ENCODE results near the gene AKAP6.

Gene AKAP6

GRCh38 chr14:32702088-32702487 is 373.0 kb downstream of the AKAP6 start:
- no peaks in the 10 kb centered on the region for H3K9me3 ChIP-seq (ENCODE audit: control insufficient read depth, insufficient read depth, low read length)
- H3K4me3 ChIP-seq (ENCODE audit: low read depth, low read length): no peak overlapping the region
- H3K36me3 ChIP-seq (ENCODE audit: control insufficient read depth, insufficient read depth, low read length): no peaks in the 10 kb centered on the region
- no peaks in the 10 kb centered on the region for H3K27me3 ChIP-seq (ENCODE audit: control insufficient read depth, insufficient read depth, low read length)
- H3K9ac ChIP-seq (ENCODE audit: low read depth, low read length): no peak overlapping the region
- no peaks in the 10 kb centered on the region for H3K4me1 ChIP-seq (ENCODE audit: control insufficient read depth, insufficient read depth, low read length)

GRCh38 chr14:32702562-32702961 is 373.5 kb downstream of the AKAP6 start:
- Histone ChIP-seq H3K4me3 (ENCODE audit: low read depth, low read length) (no peak overlapping the region), H3K36me3 (ENCODE audit: control insufficient read depth, insufficient read depth, low read length) (no peaks in the 10 kb centered on the region), H3K27me3 (ENCODE audit: control insufficient read depth, insufficient read depth, low read length) (no peaks in the 10 kb centered on the region), H3K9me3 (ENCODE audit: control insufficient read depth, insufficient read depth, low read length) (no peaks in the 10 kb centered on the region), H3K4me1 (ENCODE audit: control insufficient read depth, insufficient read depth, low read length) (no peaks in the 10 kb centered on the region), H3K9ac (ENCODE audit: low read depth, low read length) (no peak overlapping the region)

- Histone ChIP-seq H3K4me1 (ENCODE audit: control insufficient read depth, insufficient read depth, low read length) (no peaks in the 10 kb centered on the region), H3K36me3 (ENCODE audit: control insufficient read depth, insufficient read depth, low read length) (no peaks in the 10 kb centered on the region), H3K4me3 (ENCODE audit: low read depth, low read length) (no peak overlapping the region), H3K9ac (ENCODE audit: low read depth, low read length) (no peak overlapping the region), H3K9me3 (ENCODE audit: control insufficient read depth, insufficient read depth, low read length) (no peaks in the 10 kb centered on the region), H3K27me3 (ENCODE audit: control insufficient read depth, insufficient read depth, low read length) (no peaks in the 10 kb centered on the region)
Observed at GRCh38 chr14:32703183-32703621, 374.1 kb downstream of the AKAP6 start.

GRCh38 chr14:32706721-32707519 is 377.8 kb downstream of the AKAP6 start:
- Histone ChIP-seq H3K4me1 (ENCODE audit: control insufficient read depth, insufficient read depth, low read length) (no peaks in the 10 kb centered on the region), H3K27me3 (ENCODE audit: control insufficient read depth, insufficient read depth, low read length) (no peaks in the 10 kb centered on the region), H3K4me3 (ENCODE audit: low read depth, low read length) (no peak overlapping the region), H3K36me3 (ENCODE audit: control insufficient read depth, insufficient read depth, low read length) (no peaks in the 10 kb centered on the region), H3K9me3 (ENCODE audit: control insufficient read depth, insufficient read depth, low read length) (no peaks in the 10 kb centered on the region), H3K9ac (ENCODE audit: low read depth, low read length) (no peak overlapping the region)

GRCh38 chr14:32707742-32708500 is 378.8 kb downstream of the AKAP6 start:
- H3K4me3 ChIP-seq (ENCODE audit: low read depth, low read length): no peak overlapping the region
- H3K36me3 ChIP-seq (ENCODE audit: control insufficient read depth, insufficient read depth, low read length): no peaks in the 10 kb centered on the region
- no peak overlapping the region for H3K9ac ChIP-seq (ENCODE audit: low read depth, low read length)
- no peaks in the 10 kb centered on the region for H3K27me3 ChIP-seq (ENCODE audit: control insufficient read depth, insufficient read depth, low read length)
- H3K4me1 ChIP-seq (ENCODE audit: control insufficient read depth, insufficient read depth, low read length): no peaks in the 10 kb centered on the region
- no peaks in the 10 kb centered on the region for H3K9me3 ChIP-seq (ENCODE audit: control insufficient read depth, insufficient read depth, low read length)

GRCh38 chr14:32709027-32709426 is 379.9 kb downstream of the AKAP6 start:
- Histone ChIP-seq H3K9ac (ENCODE audit: low read depth, low read length) (no peak overlapping the region), H3K36me3 (ENCODE audit: control insufficient read depth, insufficient read depth, low read length) (no peaks in the 10 kb centered on the region), H3K4me3 (ENCODE audit: low read depth, low read length) (no peak overlapping the region), H3K4me1 (ENCODE audit: control insufficient read depth, insufficient read depth, low read length) (no peaks in the 10 kb centered on the region), H3K27me3 (ENCODE audit: control insufficient read depth, insufficient read depth, low read length) (no peaks in the 10 kb centered on the region), H3K9me3 (ENCODE audit: control insufficient read depth, insufficient read depth, low read length) (no peaks in the 10 kb centered on the region)

GRCh38 chr14:32710231-32710671 is 381.2 kb downstream of the AKAP6 start:
- no peaks in the 10 kb centered on the region for H3K27me3 ChIP-seq (ENCODE audit: control insufficient read depth, insufficient read depth, low read length)
- H3K4me1 ChIP-seq (ENCODE audit: control insufficient read depth, insufficient read depth, low read length): no peaks in the 10 kb centered on the region
- no peak overlapping the region for H3K9ac ChIP-seq (ENCODE audit: low read depth, low read length)
- H3K9me3 ChIP-seq (ENCODE audit: control insufficient read depth, insufficient read depth, low read length): no peaks in the 10 kb centered on the region
- H3K36me3 ChIP-seq (ENCODE audit: control insufficient read depth, insufficient read depth, low read length): no peaks in the 10 kb centered on the region
- H3K4me3 ChIP-seq (ENCODE audit: low read depth, low read length): no peak overlapping the region

- Histone ChIP-seq H3K27me3 (ENCODE audit: control insufficient read depth, insufficient read depth, low read length) (no peaks in the 10 kb centered on the region), H3K4me3 (ENCODE audit: low read depth, low read length) (no peak overlapping the region), H3K36me3 (ENCODE audit: control insufficient read depth, insufficient read depth, low read length) (no peaks in the 10 kb centered on the region), H3K9me3 (ENCODE audit: control insufficient read depth, insufficient read depth, low read length) (no peaks in the 10 kb centered on the region), H3K4me1 (ENCODE audit: control insufficient read depth, insufficient read depth, low read length) (no peaks in the 10 kb centered on the region), H3K9ac (ENCODE audit: low read depth, low read length) (no peak overlapping the region)
Observed at GRCh38 chr14:32710731-32711680, 381.9 kb downstream of the AKAP6 start.

- H3K27me3 ChIP-seq (ENCODE audit: control insufficient read depth, insufficient read depth, low read length): no peaks in the 10 kb centered on the region
- H3K9me3 ChIP-seq (ENCODE audit: control insufficient read depth, insufficient read depth, low read length): no peaks in the 10 kb centered on the region
- H3K9ac ChIP-seq (ENCODE audit: low read depth, low read length): no peak overlapping the region
- no peak overlapping the region for H3K4me3 ChIP-seq (ENCODE audit: low read depth, low read length)
- no peaks in the 10 kb centered on the region for H3K36me3 ChIP-seq (ENCODE audit: control insufficient read depth, insufficient read depth, low read length)
- H3K4me1 ChIP-seq (ENCODE audit: control insufficient read depth, insufficient read depth, low read length): no peaks in the 10 kb centered on the region
Observed at GRCh38 chr14:32713856-32714255, 384.8 kb downstream of the AKAP6 start.

- Histone ChIP-seq H3K27me3 (ENCODE audit: control insufficient read depth, insufficient read depth, low read length) (no peaks in the 10 kb centered on the region), H3K9me3 (ENCODE audit: control insufficient read depth, insufficient read depth, low read length) (no peaks in the 10 kb centered on the region), H3K4me1 (ENCODE audit: control insufficient read depth, insufficient read depth, low read length) (no peaks in the 10 kb centered on the region)
Observed at GRCh38 chr14:32719601-32720000, 390.5 kb downstream of the AKAP6 start.

GRCh38 chr14:32720927-32721326 is 391.8 kb downstream of the AKAP6 start:
- Histone ChIP-seq H3K4me1 (ENCODE audit: control insufficient read depth, insufficient read depth, low read length) (peaks cover 4% of the 10 kb centered on the region), H3K27me3 (ENCODE audit: control insufficient read depth, insufficient read depth, low read length) (no peaks in the 10 kb centered on the region), H3K9me3 (ENCODE audit: control insufficient read depth, insufficient read depth, low read length) (no peaks in the 10 kb centered on the region), H3K4me3 (ENCODE audit: low read depth, low read length) (no peak overlapping the region), H3K9ac (ENCODE audit: low read depth, low read length) (no peak overlapping the region), H3K36me3 (ENCODE audit: control insufficient read depth, insufficient read depth, low read length) (no peaks in the 10 kb centered on the region)

More at GRCh38 chr14:32719601-32720000, 390.5 kb downstream of the AKAP6 start:
- Histone ChIP-seq H3K9ac (ENCODE audit: low read depth, low read length) (no peak overlapping the region), H3K36me3 (ENCODE audit: control insufficient read depth, insufficient read depth, low read length) (no peaks in the 10 kb centered on the region), H3K4me3 (ENCODE audit: low read depth, low read length) (no peak overlapping the region)

All from iPS-15b (cell line).